Measurements from ENCODE around the gene NBL1. TPM values are rescaled to one million over a fixed set of nuclear protein-coding genes. Genes with fewer than 3 reads are reported as not detected.

The NBL1 gene
- total RNA-seq, 3 donors from 2014 or later: 33.4 to 111 (median 98.6) TPM

DNA sequence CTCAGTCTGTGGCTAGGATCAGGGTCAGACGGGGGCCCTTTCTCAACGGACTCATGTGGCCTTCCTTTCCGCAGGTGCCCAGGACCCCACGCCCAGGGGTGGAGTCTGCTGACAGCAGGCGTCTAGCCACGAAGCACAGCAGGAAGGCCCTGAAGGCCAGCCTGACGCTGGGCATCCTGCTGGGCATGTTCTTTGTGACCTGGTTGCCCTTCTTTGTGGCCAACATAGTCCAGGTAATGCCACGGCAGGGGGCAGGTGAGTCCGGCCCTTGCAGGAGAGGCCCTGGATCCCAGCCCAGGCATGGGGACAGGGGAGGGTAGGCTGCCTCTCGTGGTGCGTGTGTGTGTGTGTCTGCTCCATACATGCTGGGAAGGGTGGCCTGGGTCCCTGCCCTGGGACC lies 34.4 kb downstream of the NBL1 start:
- intact Hi-C loops (cut with DNase I; ENCODE audit: low total_unique reads): no loop called here
- Histone ChIP-seq H3K4me3 (no peak overlapping the region), H3K27me3 (no peaks in the 10 kb centered on the region), H3K9me3 (no peaks in the 10 kb centered on the region), H3K36me3 (no peaks in the 10 kb centered on the region), H3K4me1 (no peaks in the 10 kb centered on the region), H3K27ac (no peak overlapping the region)
- TF ChIP-seq POLR2A (IDR thresholded peaks at IDR 0.05) (no peak), POLR2AphosphoS5 (IDR thresholded peaks at IDR 0.05) (no peak)
- TF ChIP-seq, protein P1, sequence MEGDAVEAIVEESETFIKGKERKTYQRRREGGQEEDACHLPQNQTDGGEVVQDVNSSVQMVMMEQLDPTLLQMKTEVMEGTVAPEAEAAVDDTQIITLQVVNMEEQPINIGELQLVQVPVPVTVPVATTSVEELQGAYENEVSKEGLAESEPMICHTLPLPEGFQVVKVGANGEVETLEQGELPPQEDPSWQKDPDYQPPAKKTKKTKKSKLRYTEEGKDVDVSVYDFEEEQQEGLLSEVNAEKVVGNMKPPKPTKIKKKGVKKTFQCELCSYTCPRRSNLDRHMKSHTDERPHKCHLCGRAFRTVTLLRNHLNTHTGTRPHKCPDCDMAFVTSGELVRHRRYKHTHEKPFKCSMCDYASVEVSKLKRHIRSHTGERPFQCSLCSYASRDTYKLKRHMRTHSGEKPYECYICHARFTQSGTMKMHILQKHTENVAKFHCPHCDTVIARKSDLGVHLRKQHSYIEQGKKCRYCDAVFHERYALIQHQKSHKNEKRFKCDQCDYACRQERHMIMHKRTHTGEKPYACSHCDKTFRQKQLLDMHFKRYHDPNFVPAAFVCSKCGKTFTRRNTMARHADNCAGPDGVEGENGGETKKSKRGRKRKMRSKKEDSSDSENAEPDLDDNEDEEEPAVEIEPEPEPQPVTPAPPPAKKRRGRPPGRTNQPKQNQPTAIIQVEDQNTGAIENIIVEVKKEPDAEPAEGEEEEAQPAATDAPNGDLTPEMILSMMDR (IDR thresholded peaks at IDR 0.05): no peak
- DNase-seq (ENCODE audit: low spot score in 2 of 2): no peak

DNA sequence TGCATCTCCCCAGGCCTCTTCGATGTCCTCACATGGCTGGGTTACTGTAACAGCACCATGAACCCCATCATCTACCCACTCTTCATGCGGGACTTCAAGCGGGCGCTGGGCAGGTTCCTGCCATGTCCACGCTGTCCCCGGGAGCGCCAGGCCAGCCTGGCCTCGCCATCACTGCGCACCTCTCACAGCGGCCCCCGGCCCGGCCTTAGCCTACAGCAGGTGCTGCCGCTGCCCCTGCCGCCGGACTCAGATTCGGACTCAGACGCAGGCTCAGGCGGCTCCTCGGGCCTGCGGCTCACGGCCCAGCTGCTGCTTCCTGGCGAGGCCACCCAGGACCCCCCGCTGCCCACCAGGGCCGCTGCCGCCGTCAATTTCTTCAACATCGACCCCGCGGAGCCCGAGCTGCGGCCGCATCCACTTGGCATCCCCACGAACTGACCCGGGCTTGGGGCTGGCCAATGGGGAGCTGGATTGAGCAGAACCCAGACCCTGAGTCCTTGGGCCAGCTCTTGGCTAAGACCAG lies 34.9 kb downstream of the NBL1 start:
- DNase-seq (ENCODE audit: low spot score in 2 of 2): no peak
- H3K36me3 ChIP-seq: no peaks in the 10 kb centered on the region
- no peaks in the 10 kb centered on the region for H3K9me3 ChIP-seq
- intact Hi-C loops (cut with DNase I; ENCODE audit: low total_unique reads): no loop called here
- no peak for TF ChIP-seq POLR2A (IDR thresholded peaks at IDR 0.05)
- TF ChIP-seq POLR2AphosphoS5 (IDR thresholded peaks at IDR 0.05): no peak
- TF ChIP-seq, protein P1 (IDR thresholded peaks at IDR 0.05): no peak
- H3K27ac ChIP-seq: no peak overlapping the region
- H3K27me3 ChIP-seq: no peaks in the 10 kb centered on the region
- H3K4me3 ChIP-seq: no peak overlapping the region
- no peaks in the 10 kb centered on the region for H3K4me1 ChIP-seq

- DNase-seq (ENCODE audit: low spot score in 2 of 2): no peak
- no peaks in the 10 kb centered on the region for H3K4me1 ChIP-seq
- no peaks in the 10 kb centered on the region for H3K27me3 ChIP-seq
- intact Hi-C loops (cut with DNase I; ENCODE audit: low total_unique reads): no loop called here
- H3K36me3 ChIP-seq: no peaks in the 10 kb centered on the region
- no peak overlapping the region for H3K4me3 ChIP-seq
- TF ChIP-seq, protein P1 (IDR thresholded peaks at IDR 0.05): no peak
- no peak for TF ChIP-seq POLR2AphosphoS5 (IDR thresholded peaks at IDR 0.05)
- TF ChIP-seq POLR2A (IDR thresholded peaks at IDR 0.05): no peak
- no peaks in the 10 kb centered on the region for H3K9me3 ChIP-seq
- H3K27ac ChIP-seq: no peak overlapping the region
These were observed 35.6 kb downstream of the NBL1 start for GRCh38 chr1:19679691-19680090.

DNA sequence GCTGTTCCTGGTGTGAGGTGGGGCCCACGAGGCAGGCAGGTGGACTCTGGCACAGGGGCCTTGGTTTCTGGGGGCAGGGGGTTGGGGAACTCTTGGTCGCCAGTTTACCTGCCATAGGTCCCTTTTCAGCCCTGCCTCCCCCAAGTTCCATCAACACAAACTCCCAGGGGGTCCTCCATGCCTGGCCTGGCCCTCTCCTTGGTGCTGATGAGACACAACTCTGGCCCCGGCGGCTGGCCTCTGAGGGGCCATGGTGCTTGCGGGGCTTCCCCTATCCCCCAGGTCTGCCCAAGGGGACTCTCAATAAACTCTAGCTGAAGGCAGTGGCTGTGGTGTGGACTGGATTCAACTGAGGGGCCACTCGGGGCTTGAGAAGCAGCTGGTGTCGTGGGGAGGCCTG lies 36.5 kb downstream of the NBL1 start:
- Histone ChIP-seq H3K4me1 (no peaks in the 10 kb centered on the region), H3K27me3 (no peaks in the 10 kb centered on the region), H3K9me3 (no peaks in the 10 kb centered on the region), H3K27ac (no peak overlapping the region), H3K36me3 (no peaks in the 10 kb centered on the region), H3K4me3 (no peak overlapping the region)
- no peak for TF ChIP-seq POLR2AphosphoS5 (IDR thresholded peaks at IDR 0.05)
- TF ChIP-seq, protein P1 (IDR thresholded peaks at IDR 0.05): no peak
- TF ChIP-seq POLR2A (IDR thresholded peaks at IDR 0.05): no peak
- no peak for DNase-seq (ENCODE audit: low spot score in 2 of 2)
- intact Hi-C loops (cut with DNase I; ENCODE audit: low total_unique reads): no loop called here

GRCh38 chr1:19682257-19682656 lies 38.1 kb downstream of the NBL1 start:
- intact Hi-C loops (cut with DNase I; ENCODE audit: low total_unique reads): no loop called here
- no peak for TF ChIP-seq POLR2AphosphoS5 (IDR thresholded peaks at IDR 0.05)
- no peak for TF ChIP-seq POLR2A (IDR thresholded peaks at IDR 0.05)
- TF ChIP-seq, protein P1 (IDR thresholded peaks at IDR 0.05): no peak
- Histone ChIP-seq H3K4me1 (no peaks in the 10 kb centered on the region), H3K9me3 (no peaks in the 10 kb centered on the region), H3K36me3 (no peaks in the 10 kb centered on the region), H3K4me3 (no peak overlapping the region), H3K27ac (no peak overlapping the region), H3K27me3 (no peaks in the 10 kb centered on the region)
- no peak for DNase-seq (ENCODE audit: low spot score in 2 of 2)
